MCF 10A (cell line): Measurements from ENCODE around the gene C19orf81. TPM values are rescaled to one million over a fixed set of nuclear protein-coding genes. Genes with fewer than 3 reads are reported as not detected.

Experiments used
- BruUV-seq: library from RNA; stranded (reverse); fragments of 400-500 nt; replicated peaks from 2 replicates; lab custom pipeline; 2021; lab: Mats Ljungman, UMichigan
- CTCF ChIA-PET: fragments of 300-600 bp; sonication (Branson Sonifier 250); formaldehyde crosslinking; extraction: SDS; loops from one replicate; lab custom pipeline; 2021; ENCODE audit warnings: antibody characterized with exemption, inconsistent platforms; lab: Yijun Ruan, JAX
- POLR2A ChIA-PET: fragments of 300-600, 350-650 bp; sonication (Branson Sonifier 250); formaldehyde crosslinking; extraction: SDS; loops from one replicate; lab custom pipeline; 2020; ENCODE audit warnings: antibody characterized with exemption, inconsistent platforms; lab: Yijun Ruan, JAX
- DNase-seq: peaks from one replicate; pipeline ENCODE4 v3.0.0-alpha.2; 2018; ENCODE audit not compliant: unreplicated experiment
- H3K27ac Mint-ChIP-seq: one replicate; pipeline ENCODE4 v1.8.0; 2022; ENCODE audit warnings: mild to moderate bottlenecking, low read depth, mixed read lengths; ENCODE audit not compliant: unreplicated experiment
- H3K27me3 Mint-ChIP-seq: one replicate; pipeline ENCODE4 v1.8.0; 2022; ENCODE audit warnings: mixed read lengths; ENCODE audit not compliant: insufficient read depth, unreplicated experiment
- H3K36me3 Mint-ChIP-seq: one replicate; pipeline ENCODE4 v1.8.0; 2022; ENCODE audit warnings: mild to moderate bottlenecking, moderate library complexity, mixed read lengths; ENCODE audit not compliant: insufficient read depth, unreplicated experiment
- H3K4me1 Mint-ChIP-seq: one replicate; pipeline ENCODE4 v1.8.0; 2022; ENCODE audit warnings: mixed read lengths; ENCODE audit not compliant: insufficient read depth, unreplicated experiment
- H3K4me3 Mint-ChIP-seq: one replicate; pipeline ENCODE4 v1.8.0; 2022; ENCODE audit warnings: mild to moderate bottlenecking, moderate library complexity, mixed read lengths; ENCODE audit not compliant: unreplicated experiment
- H3K9me3 Mint-ChIP-seq: one replicate; pipeline ENCODE4 v1.8.0; 2022; ENCODE audit warnings: mixed read lengths; ENCODE audit not compliant: unreplicated experiment
- CTCF ChIP-seq: fragments of 200-600 bp; IDR thresholded peaks from one replicate; pipeline ENCODE4 v1.8.0; 2022; ENCODE audit warnings: antibody characterized with exemption, mild to moderate bottlenecking; ENCODE audit not compliant: unreplicated experiment
- intact Hi-C: fragments of 100-400 bp; cut with micrococcal nuclease; formaldehyde crosslinking; loops from 2 replicates; pipeline ENCODE4 v1.14.1; 2022
- total RNA-seq: library from RNA; stranded (reverse); gene quantifications from 2 replicates; pipeline ENCODE4 v1.2.3, GENCODE V29; 2022

Gene C19orf81
- total RNA-seq, 1 experiment from 2014 or later, result not detected

GRCh38 chr19:50695251-50696093, 46.2 kb downstream of the C19orf81 start:
- H3K4me1 Mint-ChIP-seq, result peaks cover 5% of the 10 kb centered on the region
- peaks cover 8% of the 10 kb centered on the region for H3K9me3 Mint-ChIP-seq
- intact Hi-C loops, result no loop called here
- BruUV-seq, result no TSS peak
- H3K36me3 Mint-ChIP-seq, result no peaks in the 10 kb centered on the region
- no peak for DNase-seq
- H3K27ac Mint-ChIP-seq, result no peak overlapping the region
- ChIA-PET POLR2A (no interaction called here), CTCF (no interaction called here)
- peaks cover 52% of the 10 kb centered on the region for H3K27me3 Mint-ChIP-seq
- no peak for TF ChIP-seq CTCF
- no peak overlapping the region for H3K4me3 Mint-ChIP-seq

- no TSS peak for BruUV-seq
- POLR2A ChIA-PET, result no interaction called here
- no peaks in the 10 kb centered on the region for H3K36me3 Mint-ChIP-seq
- peaks cover 5% of the 10 kb centered on the region for H3K4me1 Mint-ChIP-seq
- H3K27ac Mint-ChIP-seq, result no peak overlapping the region
- no peak for DNase-seq
- CTCF ChIA-PET, result no interaction called here
- TF ChIP-seq CTCF, result no peak
- H3K9me3 Mint-ChIP-seq, result peaks cover 8% of the 10 kb centered on the region
- intact Hi-C loops, result no loop called here
- H3K27me3 Mint-ChIP-seq, result peaks cover 48% of the 10 kb centered on the region
- no peak overlapping the region for H3K4me3 Mint-ChIP-seq
Measured at GRCh38 chr19:50696094-50696483, 46.8 kb downstream of the C19orf81 start.

- BruUV-seq, result no TSS peak
- intact Hi-C loops, result no loop called here
- TF ChIP-seq CTCF, result no peak
- ChIA-PET POLR2A (no interaction called here), CTCF (interaction anchor here (0.6 kb wide), 2 partner anchors 22 to 224 kb away, joined by 4 read pairs; no protein-coding TSS in a partner anchor)
- DNase-seq, result no peak
- Mint-ChIP-seq H3K36me3 (no peaks in the 10 kb centered on the region), H3K27ac (no peak overlapping the region), H3K4me3 (no peak overlapping the region), H3K27me3 (peaks cover 41% of the 10 kb centered on the region), H3K4me1 (peaks cover 1% of the 10 kb centered on the region), H3K9me3 (peaks cover 8% of the 10 kb centered on the region)
Measured at GRCh38 chr19:50697414-50698124, 48.3 kb downstream of the C19orf81 start.

GRCh38 chr19:50701367-50701985, 52.2 kb downstream of the C19orf81 start:
- CTCF ChIA-PET, result interaction anchor here (0.6 to 0.7 kb wide), 3 partner anchors 32 to 1291 kb away, joined by 3 to 4 read pairs (median 4); no protein-coding TSS in a partner anchor
- no peak for TF ChIP-seq CTCF
- H3K9me3 Mint-ChIP-seq, result peaks cover 8% of the 10 kb centered on the region
- no peak overlapping the region for H3K27ac Mint-ChIP-seq
- no peak for DNase-seq
- peaks cover 48% of the 10 kb centered on the region for H3K27me3 Mint-ChIP-seq
- H3K36me3 Mint-ChIP-seq, result no peaks in the 10 kb centered on the region
- no TSS peak for BruUV-seq
- H3K4me1 Mint-ChIP-seq, result peaks cover 5% of the 10 kb centered on the region
- POLR2A ChIA-PET, result no interaction called here
- no peak overlapping the region for H3K4me3 Mint-ChIP-seq
- intact Hi-C loops, result no loop called here
